ENCODE measurements around the gene PRLHR.
A peak's percentile ranks its signal among the peaks of the same experiment; 100 is the strongest.
"Not testable (repeated sequence)": the region's sequence is repeated elsewhere in the genome, so short reads cannot be mapped to it uniquely, and the experiment has no call there.

PRLHR gene

GRCh38 chr10:118595598-118596425, at the start of gene PRLHR:
TSS of gene PRLHR (minus strand) at chr10:118595648. CDS start at chr10:118595244, 404 bp downstream.
- DNase-seq (ENCODE audit: low read depth): no peak

GRCh38 chr10:118642228-118642627, 46.8 kb upstream of the PRLHR start:
- DNase-seq (ENCODE audit: low read depth): no peak

GRCh38 chr10:118638680-118639079, 43.2 kb upstream of the PRLHR start:
- no peak for DNase-seq (ENCODE audit: low read depth)

- DNase-seq (ENCODE audit: low read depth): no peak
Measured at GRCh38 chr10:118635674-118636402, 40.4 kb upstream of the PRLHR start.

- DNase-seq (ENCODE audit: low read depth): no peak
Measured at GRCh38 chr10:118633786-118634185, 38.3 kb upstream of the PRLHR start.

- peak; percentile 42 for DNase-seq (ENCODE audit: low read depth)
Measured at GRCh38 chr10:118629211-118629610, 33.8 kb upstream of the PRLHR start.

- DNase-seq (ENCODE audit: low read depth): no peak
Measured at GRCh38 chr10:118628397-118628796, 32.9 kb upstream of the PRLHR start.

GRCh38 chr10:118626953-118627352, 31.5 kb upstream of the PRLHR start:
- DNase-seq (ENCODE audit: low read depth): no peak

GRCh38 chr10:118625504-118625903, 30.1 kb upstream of the PRLHR start:
- no peak for DNase-seq (ENCODE audit: low read depth)

GRCh38 chr10:118624747-118625146, 29.3 kb upstream of the PRLHR start:
- DNase-seq (ENCODE audit: low read depth): no peak

GRCh38 chr10:118621304-118621942, 26.0 kb upstream of the PRLHR start:
- DNase-seq (ENCODE audit: low read depth): no peak

GRCh38 chr10:118613863-118614262, 18.4 kb upstream of the PRLHR start:
- DNase-seq (ENCODE audit: low read depth): not testable (repeated sequence)

- no peak for DNase-seq (ENCODE audit: low read depth)
Measured at GRCh38 chr10:118610577-118610976, 15.1 kb upstream of the PRLHR start.

- no peak for DNase-seq (ENCODE audit: low read depth)
Measured at GRCh38 chr10:118607768-118608354, 12.4 kb upstream of the PRLHR start.

GRCh38 chr10:118605694-118606093, 10.2 kb upstream of the PRLHR start:
- no peak for DNase-seq (ENCODE audit: low read depth)

- DNase-seq (ENCODE audit: low read depth): no peak
Measured at GRCh38 chr10:118596426-118597124, 1.1 kb upstream of the PRLHR start.

- DNase-seq (ENCODE audit: low read depth): no peak
Measured at GRCh38 chr10:118595064-118595420, 406 bp downstream of the PRLHR start.

GRCh38 chr10:118594392-118595063, 920 bp downstream of the PRLHR start:
- no peak for DNase-seq (ENCODE audit: low read depth)

- DNase-seq (ENCODE audit: low read depth): no peak
Measured at GRCh38 chr10:118592675-118593330, 2.6 kb downstream of the PRLHR start.

GRCh38 chr10:118590334-118590733, 5.1 kb downstream of the PRLHR start:
- DNase-seq (ENCODE audit: low read depth): no peak
